ENCODE measurements around the gene DCAF12L2.

GRCh38 chrX:126170720-126171119 is 4.6 kb upstream of the DCAF12L2 start:
- TF ChIP-seq POLR2AphosphoS5 (IDR thresholded peaks at IDR 0.05) (no peak), CTCF (IDR thresholded peaks at IDR 0.05) (no peak), POLR2A (IDR thresholded peaks at IDR 0.05; ENCODE audit: low read depth) (no peak), EP300 (IDR thresholded peaks at IDR 0.05) (no peak)
